Body of pancreas (tissue), 4 donors: ENCODE results near the gene FTSJ1. TPM values are rescaled to one million over a fixed set of nuclear protein-coding genes. Genes with fewer than 3 reads are reported as not detected.

ENCODE experiments used
- ATAC-seq: fragments of 150-250 bp; one replicate; pipeline ENCODE4 v1.9.1; 2016
- DNase-seq, 4 donors: peaks; one replicate each; pipeline ENCODE4 v3.0.0-alpha.2; 2019
- H3K27ac ChIP-seq, 4 donors: fragments of 200-600 bp; sonication (generic); 1 replicate in 3 of 4; 2 replicates in 1 of 4; pipeline versions ENCODE4 v1.5.1 to v1.6.1; 2016 to 2019; ENCODE audit warnings: mild to moderate bottlenecking in 1 of 4, mixed read lengths in 1 of 4, moderate library complexity in 1 of 4
- H3K27me3 ChIP-seq, 2 donors: fragments of 200-600 bp; sonication (generic); one replicate each; pipeline ENCODE4 v1.6.0; 2016; ENCODE audit warnings: mild to moderate bottlenecking in 1 of 2
- H3K36me3 ChIP-seq, 2 donors: fragments of 200-600 bp; sonication (generic); replicated peaks in 1 of 2; 2 replicates each; pipeline ENCODE4 v1.5.1; 2016; ENCODE audit warnings: low read depth in 2 of 2; ENCODE audit not compliant: insufficient read depth in 1 of 2
- H3K4me1 ChIP-seq: fragments of 200-600 bp; sonication (generic); one replicate; pipeline ENCODE4 v1.6.0; 2016
- H3K4me3 ChIP-seq, 2 donors: fragments of 200-600 bp; sonication (generic); 1 replicate in 1 of 2; 2 replicates in 1 of 2; pipeline ENCODE4 v1.5.1; 2016 to 2019
- H3K9me3 ChIP-seq, 3 donors: fragments of 200-600 bp; sonication (generic); 1 replicate in 2 of 3; 2 replicates in 1 of 3; pipeline ENCODE4 v1.5.1; 2016
- POLR2A ChIP-seq, 3 donors: fragments of 450-650 bp; IDR thresholded peaks; one replicate each; pipeline ENCODE4 v1.6.1; 2016; ENCODE audit warnings: antibody characterized with exemption in 3 of 3, mild to moderate bottlenecking in 2 of 3
- WGBS, 2 donors: methylation state at CpG; one replicate each; pipeline ENCODE4 v1.1.5; 2017; 5-methylcytosine and 5-hydroxymethylcytosine counted together
- intact Hi-C: fragments of 100-400 bp; cut with DNase I; formaldehyde crosslinking; loops from one replicate; pipeline ENCODE4 v1.15.1; 2023
- total RNA-seq, 2 donors: library from RNA; depleted of rRNA; stranded (reverse); fragments of >200 nt; gene quantifications; one replicate each; pipeline ENCODE4 v1.1.0, GENCODE V29; 2016
- TF ChIP-seq, protein P1 (sequence below), 7 experiments: fragments of 450-650 bp in 4 of 7; fragments of 200-600 bp in 3 of 7; sonication (generic) in 3 of 7; IDR thresholded peaks; one replicate each; pipeline ENCODE4 v1.5.1; 2016 to 2019; ENCODE audit warnings: antibody characterized with exemption in 7 of 7

Gene FTSJ1
- total RNA-seq, 2 donors from 2014 or later = 37.1 to 56.4 TPM

DNA sequence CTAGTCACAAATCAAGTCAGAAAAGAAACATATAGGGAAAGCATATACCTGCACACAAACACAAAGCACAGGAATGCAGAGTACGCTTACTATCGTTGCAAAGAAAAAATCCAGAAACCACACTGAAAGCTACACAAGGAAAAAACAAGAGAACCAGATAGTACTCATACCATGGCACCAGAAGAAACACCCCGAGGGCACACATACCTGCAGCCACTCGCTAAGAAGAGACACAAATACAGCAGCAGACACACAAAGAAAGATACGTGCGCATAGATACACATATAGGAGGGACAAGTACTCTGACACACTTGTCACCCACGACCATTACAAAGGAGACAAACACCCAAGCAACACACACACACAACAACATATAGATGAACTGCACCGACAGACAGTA is 4.5 kb upstream of the FTSJ1 start:
- WGBS, 2 donors = 44 to 57% methylated on average over 6 to 8 of the region's 8 CpGs
- H3K4me1 ChIP-seq = peaks cover 42% of the 10 kb centered on the region
- H3K4me3 ChIP-seq = no peak overlapping the region
- no peaks in the 10 kb centered on the region for H3K27me3 ChIP-seq
- H3K36me3 ChIP-seq = no peaks in the 10 kb centered on the region
- DNase-seq = no peak
- intact Hi-C loops = no loop called here
- H3K9me3 ChIP-seq = no peaks in the 10 kb centered on the region
- TF ChIP-seq POLR2A (IDR thresholded peaks at IDR 0.05) = no peak
- TF ChIP-seq, protein P1, sequence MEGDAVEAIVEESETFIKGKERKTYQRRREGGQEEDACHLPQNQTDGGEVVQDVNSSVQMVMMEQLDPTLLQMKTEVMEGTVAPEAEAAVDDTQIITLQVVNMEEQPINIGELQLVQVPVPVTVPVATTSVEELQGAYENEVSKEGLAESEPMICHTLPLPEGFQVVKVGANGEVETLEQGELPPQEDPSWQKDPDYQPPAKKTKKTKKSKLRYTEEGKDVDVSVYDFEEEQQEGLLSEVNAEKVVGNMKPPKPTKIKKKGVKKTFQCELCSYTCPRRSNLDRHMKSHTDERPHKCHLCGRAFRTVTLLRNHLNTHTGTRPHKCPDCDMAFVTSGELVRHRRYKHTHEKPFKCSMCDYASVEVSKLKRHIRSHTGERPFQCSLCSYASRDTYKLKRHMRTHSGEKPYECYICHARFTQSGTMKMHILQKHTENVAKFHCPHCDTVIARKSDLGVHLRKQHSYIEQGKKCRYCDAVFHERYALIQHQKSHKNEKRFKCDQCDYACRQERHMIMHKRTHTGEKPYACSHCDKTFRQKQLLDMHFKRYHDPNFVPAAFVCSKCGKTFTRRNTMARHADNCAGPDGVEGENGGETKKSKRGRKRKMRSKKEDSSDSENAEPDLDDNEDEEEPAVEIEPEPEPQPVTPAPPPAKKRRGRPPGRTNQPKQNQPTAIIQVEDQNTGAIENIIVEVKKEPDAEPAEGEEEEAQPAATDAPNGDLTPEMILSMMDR (IDR thresholded peaks at IDR 0.05) = no peak
- no peak for ATAC-seq
- H3K27ac ChIP-seq = peak overlapping the region in 2 of 4 donors; percentile 77 to 82

DNA sequence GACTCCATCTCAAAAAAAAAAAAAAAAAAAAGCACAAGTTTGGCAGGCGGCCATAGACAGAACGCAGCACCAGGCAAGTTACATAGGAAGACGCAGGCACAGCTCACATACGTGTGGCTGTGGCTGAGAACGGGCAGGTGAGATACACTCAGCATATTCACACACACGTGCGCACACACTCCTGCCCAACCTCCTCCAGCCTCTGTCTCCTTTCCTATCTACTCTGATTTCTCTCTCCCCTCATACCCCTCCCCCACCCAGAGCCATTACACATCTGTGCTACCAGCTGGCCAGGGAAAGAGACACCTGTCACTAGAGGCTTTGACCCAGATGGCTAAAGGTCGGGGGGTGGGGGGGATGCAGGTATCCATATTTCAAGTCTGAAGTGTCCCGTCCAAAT is 3.8 kb upstream of the FTSJ1 start:
- TF ChIP-seq, protein P1 (IDR thresholded peaks at IDR 0.05) = no peak
- TF ChIP-seq POLR2A (IDR thresholded peaks at IDR 0.05) = no peak
- Histone ChIP-seq H3K27ac (peak overlapping the region in 3 of 4 donors; percentile 55 to 82 (median 77)), H3K9me3 (no peaks in the 10 kb centered on the region), H3K36me3 (no peaks in the 10 kb centered on the region), H3K4me1 (peaks cover 42% of the 10 kb centered on the region), H3K4me3 (no peak overlapping the region), H3K27me3 (no peaks in the 10 kb centered on the region)
- DNase-seq = peak; percentile 45 to 75 (median 59)
- intact Hi-C loops = no loop called here
- peak; percentile 25 for ATAC-seq
- 19 to 22% methylated on average over 5 to 9 of the region's 9 CpGs for WGBS, 2 donors

DNA sequence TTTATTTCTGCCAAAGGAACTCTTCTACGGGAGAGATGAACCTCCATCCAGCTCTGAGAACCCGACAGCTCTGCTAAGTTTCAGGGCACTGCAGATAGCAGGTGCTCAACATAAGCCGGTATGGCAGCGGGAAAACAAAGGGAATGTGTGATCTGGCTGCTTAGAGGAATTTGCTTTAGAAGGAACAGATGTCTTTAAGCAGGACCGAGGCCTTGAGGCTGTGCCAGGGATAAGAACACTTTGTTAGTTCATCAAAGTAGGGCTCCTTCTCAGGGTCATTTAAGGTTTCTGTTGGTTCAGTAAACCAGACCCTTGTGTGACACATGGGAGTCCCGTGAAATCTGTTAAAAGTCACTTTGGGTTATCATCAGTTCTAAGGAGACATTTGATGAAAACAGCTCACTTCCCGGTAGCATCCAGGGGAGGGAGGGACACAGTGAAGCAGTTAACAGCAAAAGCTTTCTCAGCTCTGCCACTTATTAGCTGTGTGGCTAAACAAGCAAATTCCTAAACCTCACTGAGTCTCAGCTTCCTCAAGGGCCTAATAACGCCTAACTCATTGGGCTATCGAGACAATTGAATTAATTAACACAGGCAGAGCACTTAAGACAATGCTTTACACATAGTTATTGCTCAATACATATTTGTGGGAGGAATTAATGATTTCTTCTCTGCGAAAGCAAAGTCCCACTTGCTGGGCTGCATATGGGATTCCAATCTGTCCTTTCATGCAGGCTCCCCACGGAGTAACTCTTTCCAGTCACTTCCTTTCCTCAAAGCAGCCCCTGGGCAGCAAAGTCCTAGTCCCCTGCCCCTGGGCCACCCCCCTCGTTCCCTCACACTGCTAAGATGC is 2.9 kb upstream of the FTSJ1 start:
- TF ChIP-seq POLR2A (IDR thresholded peaks at IDR 0.05) = no peak
- TF ChIP-seq, protein P1 (IDR thresholded peaks at IDR 0.05) = no peak
- Histone ChIP-seq H3K27me3 (no peaks in the 10 kb centered on the region), H3K4me1 (peaks cover 42% of the 10 kb centered on the region), H3K9me3 (no peaks in the 10 kb centered on the region), H3K27ac (peak overlapping the region; percentile 39 to 82 (median 66)), H3K36me3 (no peaks in the 10 kb centered on the region), H3K4me3 (no peak overlapping the region)
- intact Hi-C loops = no loop called here
- DNase-seq (peak; percentile 52 to 72 (median 62)), ATAC-seq (peak; percentile 29)
- WGBS, 2 donors = 22 to 32% methylated on average over 11 of the region's 12 CpGs

DNA sequence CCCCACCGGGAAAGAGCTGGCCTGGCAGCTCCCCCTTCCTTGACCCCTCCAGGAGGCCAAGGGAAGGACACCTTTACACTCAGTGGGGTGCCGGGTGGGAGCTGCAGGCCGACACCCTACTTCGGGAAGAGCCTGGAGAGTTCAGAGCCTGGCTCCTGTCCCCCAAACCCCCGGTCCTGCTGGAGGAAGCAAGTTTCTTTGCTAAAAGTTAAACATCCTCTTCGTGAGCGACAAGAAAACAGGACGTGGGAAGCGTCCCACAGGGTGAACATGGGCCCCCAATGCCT is 2.4 kb upstream of the FTSJ1 start:
- Histone ChIP-seq H3K4me1 (peaks cover 42% of the 10 kb centered on the region), H3K4me3 (no peak overlapping the region), H3K27me3 (no peaks in the 10 kb centered on the region), H3K27ac (peak overlapping the region in 3 of 4 donors; percentile 55 to 82 (median 77)), H3K9me3 (no peaks in the 10 kb centered on the region), H3K36me3 (no peaks in the 10 kb centered on the region)
- DNase-seq (no peak), ATAC-seq (no peak)
- 45 to 58% methylated on average over 2 to 7 of the region's 9 CpGs for WGBS, 2 donors
- intact Hi-C loops = no loop called here
- TF ChIP-seq POLR2A (IDR thresholded peaks at IDR 0.05) = no peak
- TF ChIP-seq, protein P1 (IDR thresholded peaks at IDR 0.05) = no peak

DNA sequence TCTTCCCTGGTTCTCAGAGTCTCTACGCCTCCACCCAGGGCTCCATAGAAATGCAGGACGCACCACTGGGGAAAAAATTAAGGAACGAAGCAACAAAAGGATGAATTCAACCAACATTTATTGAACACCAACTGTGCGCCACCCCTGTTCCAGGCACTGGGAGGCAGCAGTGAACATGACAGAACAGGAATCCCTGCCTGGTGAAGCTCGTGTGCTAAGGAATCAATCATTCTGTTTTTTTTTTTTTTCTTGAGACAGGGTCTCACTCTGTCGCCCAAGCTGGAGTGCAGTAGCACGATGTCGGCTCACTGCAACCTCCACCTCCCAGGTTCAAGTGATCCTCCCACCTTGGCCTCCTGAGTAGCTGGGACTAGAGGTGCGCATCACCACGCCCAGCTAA is 1.9 kb upstream of the FTSJ1 start:
- TF ChIP-seq, protein P1 (IDR thresholded peaks at IDR 0.05) = peak in 1 of 7 experiments; percentile 10
- no peak for TF ChIP-seq POLR2A (IDR thresholded peaks at IDR 0.05)
- ATAC-seq (no peak), DNase-seq (no peak)
- Histone ChIP-seq H3K27ac (peak overlapping the region in 2 of 4 donors; percentile 77 to 82), H3K4me1 (peaks cover 42% of the 10 kb centered on the region), H3K9me3 (no peaks in the 10 kb centered on the region), H3K27me3 (no peaks in the 10 kb centered on the region), H3K36me3 (no peaks in the 10 kb centered on the region), H3K4me3 (no peak overlapping the region)
- intact Hi-C loops = no loop called here
- WGBS, 2 donors = 23 to 43% methylated on average over 6 to 8 of the region's 10 CpGs
